Measurements from ENCODE around the gene KLHDC4.
A peak's percentile ranks its signal among the peaks of the same experiment; 100 is the strongest.

Gene KLHDC4

DNA sequence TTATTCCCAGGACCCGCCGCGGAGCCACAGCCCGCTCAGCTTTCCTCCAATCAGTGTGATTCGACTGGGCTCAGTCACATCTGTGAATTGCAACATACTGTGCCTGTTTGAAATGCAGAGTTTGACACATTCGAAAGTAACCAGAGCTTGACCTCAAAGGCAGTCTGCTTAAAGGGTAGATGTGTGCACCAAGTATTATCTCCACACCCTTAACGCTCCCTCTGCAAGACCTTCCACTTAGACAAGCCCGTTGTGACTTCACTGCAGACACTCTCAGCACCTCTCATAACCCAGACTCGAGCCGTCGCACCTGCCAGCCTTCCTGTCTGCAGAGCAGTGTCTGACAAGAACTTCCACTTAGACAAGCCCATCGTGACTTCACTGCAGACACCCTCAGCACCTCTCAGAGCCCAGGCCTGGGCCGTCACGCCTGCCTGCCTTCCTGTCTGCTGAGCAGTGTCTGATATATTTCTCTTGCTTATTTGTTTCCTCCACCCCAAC, 3.7 kb downstream of the KLHDC4 start:
- no peak overlapping the region for H3K4me2 ChIP-seq (ENCODE audit: low read length)
- no peak overlapping the region for H3K4ac ChIP-seq (ENCODE audit: low read depth, low read length)
- H2AK5ac ChIP-seq (ENCODE audit: low read length), result no peak overlapping the region
- DNase-seq, result no peak
- WGBS (ENCODE audit: extremely low coverage, insufficient coverage, low lambda C conversion rate), result no CpG with 5 or more reads among the region's 14 CpGs
- H3K56ac ChIP-seq (ENCODE audit: low read length), result no peak overlapping the region
- H3K9ac ChIP-seq (ENCODE audit: low read length), result no peak overlapping the region
- H3K79me2 ChIP-seq (ENCODE audit: control insufficient read depth, insufficient read depth, low read length), result peaks cover 41% of the 10 kb centered on the region
- H4K8ac ChIP-seq (ENCODE audit: low read depth, low read length), result no peak overlapping the region
- no peaks in the 10 kb centered on the region for H3K4me1 ChIP-seq (ENCODE audit: control insufficient read depth, low read depth, low read length)
- H2BK15ac ChIP-seq (replicated peaks; ENCODE audit: low read depth), result no peak overlapping the region
- H3K36me3 ChIP-seq (ENCODE audit: control insufficient read depth, insufficient read depth, low read length), result peaks cover 4% of the 10 kb centered on the region
- H2BK5ac ChIP-seq (ENCODE audit: low read length), result no peak overlapping the region
- H2BK120ac ChIP-seq (ENCODE audit: low read depth, low read length), result no peak overlapping the region
- H3K79me1 ChIP-seq (ENCODE audit: low read length), result peaks cover 25% of the 10 kb centered on the region
- H3K18ac ChIP-seq (ENCODE audit: low read length), result no peak overlapping the region
- no peak overlapping the region for H3K23ac ChIP-seq (ENCODE audit: low read length)
- H3K27ac ChIP-seq (ENCODE audit: low read depth, low read length), result no peak overlapping the region
- H3K27me3 ChIP-seq (ENCODE audit: insufficient read depth, low read length, poor library complexity), result no peaks in the 10 kb centered on the region
- H3K4me3 ChIP-seq (ENCODE audit: low read length), result no peak overlapping the region
- H4K5ac ChIP-seq (ENCODE audit: low read length), result no peak overlapping the region

DNA sequence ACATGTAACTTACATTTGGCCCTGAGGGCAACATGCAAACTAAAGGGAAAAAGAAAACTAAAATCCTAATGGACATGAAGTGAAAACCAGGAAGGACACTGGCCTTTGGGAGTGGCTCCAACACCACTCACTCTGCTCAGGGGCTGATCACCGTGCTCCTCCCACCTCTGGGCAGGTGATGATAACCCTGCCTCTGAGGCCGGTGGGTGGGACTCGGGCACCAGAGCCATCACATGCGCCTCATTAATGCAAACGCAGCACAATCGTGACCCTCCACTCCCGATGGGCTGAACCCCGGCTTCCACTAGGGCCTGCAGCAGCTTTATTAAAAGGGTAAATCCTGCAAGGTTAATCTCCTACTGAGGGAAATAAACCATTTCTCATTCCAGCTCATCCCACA, 4.7 kb downstream of the KLHDC4 start:
- Histone ChIP-seq H4K8ac (ENCODE audit: low read depth, low read length) (no peak overlapping the region), H3K4me1 (ENCODE audit: control insufficient read depth, low read depth, low read length) (no peaks in the 10 kb centered on the region), H3K9ac (ENCODE audit: low read length) (no peak overlapping the region), H3K18ac (ENCODE audit: low read length) (no peak overlapping the region), H3K27me3 (ENCODE audit: insufficient read depth, low read length, poor library complexity) (no peaks in the 10 kb centered on the region), H3K4ac (ENCODE audit: low read depth, low read length) (no peak overlapping the region), H3K79me1 (ENCODE audit: low read length) (peaks cover 25% of the 10 kb centered on the region), H2BK15ac (replicated peaks; ENCODE audit: low read depth) (no peak overlapping the region), H3K79me2 (ENCODE audit: control insufficient read depth, insufficient read depth, low read length) (peaks cover 41% of the 10 kb centered on the region), H3K56ac (ENCODE audit: low read length) (no peak overlapping the region), H3K36me3 (ENCODE audit: control insufficient read depth, insufficient read depth, low read length) (peaks cover 5% of the 10 kb centered on the region), H3K23ac (ENCODE audit: low read length) (no peak overlapping the region), H2BK5ac (ENCODE audit: low read length) (no peak overlapping the region), H2BK120ac (ENCODE audit: low read depth, low read length) (no peak overlapping the region), H3K27ac (ENCODE audit: low read depth, low read length) (peak overlapping the region; percentile 30), H3K4me2 (ENCODE audit: low read length) (no peak overlapping the region), H2AK5ac (ENCODE audit: low read length) (no peak overlapping the region), H4K5ac (ENCODE audit: low read length) (no peak overlapping the region), H3K4me3 (ENCODE audit: low read length) (no peak overlapping the region)
- WGBS (ENCODE audit: extremely low coverage, insufficient coverage, low lambda C conversion rate), result no CpG with 5 or more reads among the region's 8 CpGs
- no peak for DNase-seq

DNA sequence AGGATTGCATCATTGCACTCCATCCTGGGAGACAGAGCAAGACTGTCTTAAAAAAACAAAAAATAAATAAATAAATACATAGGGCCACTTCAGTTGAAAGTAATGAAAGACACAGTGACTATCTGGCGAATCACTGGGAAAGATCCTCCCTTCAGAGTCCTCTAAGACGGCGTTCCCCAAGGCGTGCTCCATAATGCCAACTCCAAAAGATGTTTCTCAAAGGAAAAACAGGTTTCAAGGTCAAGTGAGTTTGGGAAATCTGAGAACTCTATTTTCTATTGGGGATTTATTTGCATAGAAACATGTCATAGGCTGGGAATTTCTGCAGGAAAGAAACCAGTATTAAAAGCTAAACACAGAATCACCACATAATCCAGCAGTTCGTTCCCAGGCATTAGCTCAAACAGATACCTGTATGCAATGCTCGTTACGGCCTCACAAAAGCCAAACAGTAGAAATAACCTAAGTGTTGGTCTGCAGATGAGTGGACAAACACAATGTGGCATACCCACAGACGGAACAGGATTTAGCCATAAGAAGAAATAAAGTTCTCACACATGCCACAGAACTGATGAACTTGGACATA, 7.9 kb downstream of the KLHDC4 start:
- Histone ChIP-seq H3K27ac (ENCODE audit: low read depth, low read length) (no peak overlapping the region), H2BK15ac (replicated peaks; ENCODE audit: low read depth) (no peak overlapping the region), H3K4ac (ENCODE audit: low read depth, low read length) (no peak overlapping the region), H2BK5ac (ENCODE audit: low read length) (no peak overlapping the region), H3K9ac (ENCODE audit: low read length) (no peak overlapping the region), H4K8ac (ENCODE audit: low read depth, low read length) (no peak overlapping the region), H3K4me3 (ENCODE audit: low read length) (no peak overlapping the region), H3K79me2 (ENCODE audit: control insufficient read depth, insufficient read depth, low read length) (peaks cover 19% of the 10 kb centered on the region), H2AK5ac (ENCODE audit: low read length) (no peak overlapping the region), H4K5ac (ENCODE audit: low read length) (no peak overlapping the region), H3K4me2 (ENCODE audit: low read length) (no peak overlapping the region), H3K56ac (ENCODE audit: low read length) (no peak overlapping the region), H3K18ac (ENCODE audit: low read length) (no peak overlapping the region), H2BK120ac (ENCODE audit: low read depth, low read length) (no peak overlapping the region), H3K36me3 (ENCODE audit: control insufficient read depth, insufficient read depth, low read length) (peaks cover 8% of the 10 kb centered on the region), H3K23ac (ENCODE audit: low read length) (no peak overlapping the region), H3K4me1 (ENCODE audit: control insufficient read depth, low read depth, low read length) (no peaks in the 10 kb centered on the region), H3K79me1 (ENCODE audit: low read length) (peaks cover 12% of the 10 kb centered on the region), H3K27me3 (ENCODE audit: insufficient read depth, low read length, poor library complexity) (no peaks in the 10 kb centered on the region)
- no peak for DNase-seq
- no CpG with 5 or more reads among the region's 8 CpGs for WGBS (ENCODE audit: extremely low coverage, insufficient coverage, low lambda C conversion rate)

DNA sequence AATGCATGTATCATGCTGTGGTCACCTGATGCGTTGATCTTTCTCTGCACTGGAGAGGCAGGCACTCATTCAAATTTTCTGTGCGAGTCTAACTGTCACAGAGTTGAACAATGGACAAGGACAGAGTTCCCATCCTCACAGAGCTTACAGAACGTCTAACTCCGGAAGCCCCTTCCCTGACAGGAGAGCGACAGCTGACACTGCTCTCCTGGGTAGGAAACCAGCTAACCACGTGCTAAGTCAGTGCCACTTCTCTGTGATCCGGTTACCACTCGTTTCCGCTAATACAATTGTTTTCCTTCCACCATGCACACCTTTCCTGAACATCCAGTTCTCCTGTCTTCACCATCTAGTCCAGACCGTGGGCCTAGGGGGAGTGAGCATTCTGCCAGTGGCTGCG, 11.3 kb downstream of the KLHDC4 start:
- no CpG with 5 or more reads among the region's 11 CpGs for WGBS (ENCODE audit: extremely low coverage, insufficient coverage, low lambda C conversion rate)
- Histone ChIP-seq H3K4me2 (ENCODE audit: low read length) (no peak overlapping the region), H3K4ac (ENCODE audit: low read depth, low read length) (no peak overlapping the region)

DNA sequence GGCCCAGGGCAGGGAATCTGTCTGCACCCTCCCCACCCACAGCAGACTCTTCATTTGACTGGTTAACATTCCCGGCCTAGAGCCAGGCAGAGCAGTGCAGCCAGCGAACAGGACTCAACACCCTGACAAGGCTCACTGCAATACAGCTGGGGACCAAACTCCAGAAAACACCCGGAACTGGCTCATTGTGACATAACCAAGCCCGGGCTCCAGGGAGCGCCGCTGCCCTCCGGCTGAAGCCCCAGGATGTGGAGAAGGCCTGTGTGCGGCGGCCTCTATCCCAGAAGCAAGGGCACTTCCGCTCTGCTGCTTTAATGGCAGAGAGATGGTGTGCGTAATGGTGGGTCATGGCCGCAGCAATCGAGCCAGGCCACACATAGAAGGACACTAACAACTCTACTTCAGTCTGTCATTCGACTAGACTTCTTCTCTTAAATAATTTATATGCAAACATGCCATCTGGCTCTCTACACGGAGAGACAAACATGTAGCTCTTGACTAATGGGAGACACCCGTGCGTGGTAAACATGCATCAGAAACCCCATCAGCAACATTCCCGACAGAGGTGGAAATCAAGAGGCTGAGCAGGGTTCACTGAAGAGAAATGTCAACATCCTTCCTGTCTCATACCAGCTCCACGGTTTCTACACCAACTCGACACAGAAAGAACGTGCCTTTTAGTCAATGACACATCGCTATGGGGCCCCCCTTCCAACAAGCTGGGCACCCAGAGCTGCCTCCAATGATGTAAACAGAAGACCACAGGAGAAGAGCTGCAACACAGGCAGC, 18.0 kb downstream of the KLHDC4 start:
- Histone ChIP-seq H2AK5ac (ENCODE audit: low read length) (no peak overlapping the region), H3K4me2 (ENCODE audit: low read length) (no peak overlapping the region), H3K4ac (ENCODE audit: low read depth, low read length) (no peak overlapping the region), H3K4me3 (ENCODE audit: low read length) (no peak overlapping the region), H3K18ac (ENCODE audit: low read length) (no peak overlapping the region), H3K23ac (ENCODE audit: low read length) (no peak overlapping the region), H3K36me3 (ENCODE audit: control insufficient read depth, insufficient read depth, low read length) (peaks cover under 1% of the 10 kb centered on the region), H2BK120ac (ENCODE audit: low read depth, low read length) (no peak overlapping the region), H3K4me1 (ENCODE audit: control insufficient read depth, low read depth, low read length) (no peaks in the 10 kb centered on the region), H3K79me2 (ENCODE audit: control insufficient read depth, insufficient read depth, low read length) (peaks cover 4% of the 10 kb centered on the region), H3K27me3 (ENCODE audit: insufficient read depth, low read length, poor library complexity) (no peaks in the 10 kb centered on the region), H2BK5ac (ENCODE audit: low read length) (no peak overlapping the region), H4K5ac (ENCODE audit: low read length) (no peak overlapping the region), H3K9ac (ENCODE audit: low read length) (no peak overlapping the region), H3K79me1 (ENCODE audit: low read length) (peaks cover 5% of the 10 kb centered on the region), H4K8ac (ENCODE audit: low read depth, low read length) (no peak overlapping the region), H3K56ac (ENCODE audit: low read length) (no peak overlapping the region), H3K27ac (ENCODE audit: low read depth, low read length) (no peak overlapping the region), H2BK15ac (replicated peaks; ENCODE audit: low read depth) (no peak overlapping the region)
- WGBS (ENCODE audit: extremely low coverage, insufficient coverage, low lambda C conversion rate), result no CpG with 5 or more reads among the region's 22 CpGs
- DNase-seq, result peak; percentile 10

More for the DNA sequence above, 11.3 kb downstream of the KLHDC4 start:
- Histone ChIP-seq H3K36me3 (ENCODE audit: control insufficient read depth, insufficient read depth, low read length) (peaks cover 6% of the 10 kb centered on the region), H2BK5ac (ENCODE audit: low read length) (no peak overlapping the region), H2BK15ac (replicated peaks; ENCODE audit: low read depth) (no peak overlapping the region), H4K8ac (ENCODE audit: low read depth, low read length) (no peak overlapping the region), H3K18ac (ENCODE audit: low read length) (no peak overlapping the region), H3K4me3 (ENCODE audit: low read length) (no peak overlapping the region), H3K9ac (ENCODE audit: low read length) (no peak overlapping the region), H3K27me3 (ENCODE audit: insufficient read depth, low read length, poor library complexity) (no peaks in the 10 kb centered on the region), H4K5ac (ENCODE audit: low read length) (no peak overlapping the region), H3K56ac (ENCODE audit: low read length) (no peak overlapping the region), H3K27ac (ENCODE audit: low read depth, low read length) (no peak overlapping the region), H3K79me1 (ENCODE audit: low read length) (peaks cover 5% of the 10 kb centered on the region), H3K23ac (ENCODE audit: low read length) (no peak overlapping the region), H3K79me2 (ENCODE audit: control insufficient read depth, insufficient read depth, low read length) (peaks cover 3% of the 10 kb centered on the region), H3K4me1 (ENCODE audit: control insufficient read depth, low read depth, low read length) (no peaks in the 10 kb centered on the region), H2BK120ac (ENCODE audit: low read depth, low read length) (no peak overlapping the region), H2AK5ac (ENCODE audit: low read length) (no peak overlapping the region)
- DNase-seq, result no peak
